A673 (cell line): Measurements from ENCODE around the gene ZBTB45. TPM values are rescaled to one million over a fixed set of nuclear protein-coding genes. Genes with fewer than 3 reads are reported as not detected.

Experiments
- Bru-seq: library from RNA; stranded (reverse); fragments of 400-500 nt; gene quantifications from one replicate; lab custom pipeline; 2021; lab: Mats Ljungman, UMichigan
- BruChase-seq, 2 experiments: library from RNA; stranded (reverse); fragments of 400-500 nt; gene quantifications; one replicate each; lab custom pipeline; 2021; lab: Mats Ljungman, UMichigan
- BruUV-seq: library from RNA; stranded (reverse); fragments of 400-500 nt; replicated peaks from 2 replicates; lab custom pipeline; 2021; lab: Mats Ljungman, UMichigan
- CTCF ChIA-PET: fragments of 300-600 bp; sonication (Branson Sonifier 250); formaldehyde crosslinking; loops from one replicate; lab custom pipeline; 2022; ENCODE audit warnings: antibody characterized with exemption; lab: Charles Lee
- POLR2A ChIA-PET: fragments of 300-600 bp; sonication (Branson Sonifier 250); formaldehyde crosslinking; loops from one replicate; lab custom pipeline; 2022; ENCODE audit warnings: antibody characterized with exemption; ENCODE audit not compliant: low non-redundant PET; lab: Charles Lee
- DNase-seq: peaks from one replicate; pipeline ENCODE4 v3.0.0-alpha.2; 2015; ENCODE audit warnings: low spot score
- H3K27ac ChIP-seq: fragments of 200-600 bp; sonication (generic); 2 replicates; pipeline ENCODE4 v1.5.1; 2016; ENCODE audit warnings: mixed run types, low read depth, mild to moderate bottlenecking, mixed read lengths, antibody characterized with exemption, low read length; ENCODE audit not compliant: poor library complexity, severe bottlenecking
- H3K27me3 ChIP-seq: fragments of 200-600 bp; sonication (generic); replicated peaks from 2 replicates; pipeline ENCODE4 v1.6.1; 2017; ENCODE audit warnings: mixed run types, low read depth, mild to moderate bottlenecking, mixed read lengths, antibody characterized with exemption, low read length; ENCODE audit not compliant: insufficient read depth, poor library complexity
- H3K36me3 ChIP-seq: fragments of 200-600 bp; sonication (generic); 2 replicates; pipeline ENCODE4 v1.6.1; 2016; ENCODE audit warnings: mixed run types, mild to moderate bottlenecking, mixed read lengths, antibody characterized with exemption, low read length; ENCODE audit not compliant: insufficient read depth, poor library complexity, severe bottlenecking
- H3K4me1 ChIP-seq: fragments of 200-600 bp; sonication (generic); 2 replicates; pipeline ENCODE4 v1.6.1; 2017; ENCODE audit warnings: mixed run types, mild to moderate bottlenecking, mixed read lengths, antibody characterized with exemption, low read length; ENCODE audit not compliant: insufficient read depth, poor library complexity, severe bottlenecking
- H3K4me3 ChIP-seq: fragments of 200-600 bp; sonication (generic); 2 replicates; pipeline ENCODE4 v1.5.1; 2016; ENCODE audit warnings: low read depth, mixed run types, mild to moderate bottlenecking, mixed read lengths, low read length; ENCODE audit not compliant: poor library complexity, severe bottlenecking
- H3K9me3 ChIP-seq: fragments of 200-600 bp; sonication (generic); 2 replicates; pipeline ENCODE4 v1.6.1; 2016; ENCODE audit warnings: mixed run types, low read depth, mild to moderate bottlenecking, mixed read lengths, antibody characterized with exemption, low read length; ENCODE audit not compliant: poor library complexity, severe bottlenecking
- CTCF ChIP-seq: fragments of 300-800, 200-600 bp; sonication (generic); conservative IDR thresholded peaks from 2 replicates; pipeline ENCODE4 v1.5.1; 2017; ENCODE audit warnings: low read depth, mild to moderate bottlenecking, antibody characterized with exemption, low read length, moderate library complexity, mixed read lengths
- EZH2 ChIP-seq: fragments of 200-600 bp; sonication (generic); IDR thresholded peaks from 2 replicates; pipeline ENCODE4 v1.6.1; 2017; ENCODE audit warnings: borderline replicate concordance, low read depth, mild to moderate bottlenecking, mixed read lengths, antibody characterized with exemption, low read length; ENCODE audit not compliant: poor library complexity, severe bottlenecking
- intact Hi-C: fragments of 100-400 bp; cut with micrococcal nuclease; formaldehyde crosslinking; loops from one replicate; pipeline ENCODE4 v1.10.0; 2022; ENCODE audit not compliant: unreplicated experiment
- long read RNA-seq: library from polyadenylated mRNA; stranded (forward); transcript quantifications from one replicate; pipeline ENCODE4 v2.0.0, GENCODE V29; 2022
- total RNA-seq: library from RNA; stranded (reverse); gene quantifications from 2 replicates; pipeline ENCODE4 v1.2.3, GENCODE V29; 2021

Gene ZBTB45
- total RNA-seq (24.3 and 25.0 TPM in 2 replicates), Bru-seq, nascent RNA (percentile 67 among the genes with signal in this experiment), BruChase-seq, experiment 1, labeled RNA remaining after a 2-hour chase (percentile 79 among the genes with signal in this experiment), BruChase-seq, experiment 2, labeled RNA remaining after a 6-hour chase (percentile 77 among the genes with signal in this experiment)
- long read RNA-seq, transcript ZBTB45-202 (3 exons, 2,541 nt), result major isoform, 18 of 24 reads
- long read RNA-seq, partial matches to known transcripts, result 3 of 24 reads
- long read RNA-seq, other reads (novel, unspliced or antisense), result 0 of 24 reads

GRCh38 chr19:58519355-58520256, at the start of gene ZBTB45:
Gene ZBTB45, minus strand, starts transcription at chr19:58519810. Its CDS starts 2,137 bp downstream, at chr19:58517673.
- POLR2A ChIA-PET, result interaction anchor here (0.8 kb wide), 1 partner anchor 12 kb away, joined by 5 read pairs; no protein-coding TSS in a partner anchor
- Histone ChIP-seq H3K27me3 (no peaks in the 10 kb centered on the region), H3K27ac (peak within 1 kb of the TSS; percentile 97), H3K9me3 (no peaks in the 10 kb centered on the region), H3K36me3 (peaks cover 11% of the 10 kb centered on the region), H3K4me3 (peak within 1 kb of the TSS; percentile 86), H3K4me1 (peaks cover 23% of the 10 kb centered on the region)
- CTCF ChIA-PET, result interaction anchor here (1.0 to 2.1 kb wide), 5 partner anchors 9 to 44 kb away, joined by 3 to 9 read pairs (median 3); partner anchors contain the start of genes TRIM28 and ZNF446
- TSS peak; percentile 49 for BruUV-seq
- TF ChIP-seq CTCF (peak; percentile 82), EZH2 (no peak)
- intact Hi-C loops, result no loop called here
- DNase-seq, result peak; percentile 98

- H3K27me3 ChIP-seq, result no peaks in the 10 kb centered on the region
- no peak overlapping the region for H3K27ac ChIP-seq
- BruUV-seq, result no TSS peak
- TF ChIP-seq CTCF (no peak), EZH2 (no peak)
- intact Hi-C loops, result no loop called here
- H3K4me1 ChIP-seq, result peaks cover 7% of the 10 kb centered on the region
- H3K9me3 ChIP-seq, result no peaks in the 10 kb centered on the region
- POLR2A ChIA-PET, result interaction anchor here (0.6 kb wide), 1 partner anchor 9 kb away, joined by 3 read pairs; no protein-coding TSS in a partner anchor
- H3K36me3 ChIP-seq, result peaks cover 2% of the 10 kb centered on the region
- H3K4me3 ChIP-seq, result no peak overlapping the region
- DNase-seq, result no peak
- CTCF ChIA-PET, result no interaction called here
Observed at GRCh38 chr19:58568453-58569130, 49.0 kb upstream of the ZBTB45 start.

- no peaks in the 10 kb centered on the region for H3K9me3 ChIP-seq
- intact Hi-C loops, result no loop called here
- no peak for TF ChIP-seq EZH2
- no peak for TF ChIP-seq CTCF
- peaks cover 2% of the 10 kb centered on the region for H3K36me3 ChIP-seq
- no peak overlapping the region for H3K27ac ChIP-seq
- H3K27me3 ChIP-seq, result no peaks in the 10 kb centered on the region
- peaks cover 10% of the 10 kb centered on the region for H3K4me1 ChIP-seq
- ChIA-PET CTCF (no interaction called here), POLR2A (no interaction called here)
- no peak overlapping the region for H3K4me3 ChIP-seq
- no TSS peak for BruUV-seq
- DNase-seq, result no peak
Observed at GRCh38 chr19:58566989-58567388, 47.4 kb upstream of the ZBTB45 start.
